NT2/D1 (cell line): ENCODE measurements around the gene RDH5.

Source experiments
- SUZ12 ChIP-seq: IDR thresholded peaks from 2 replicates; pipeline ENCODE4 v1.6.1; 2011; ENCODE audit not compliant: insufficient read length, insufficient read depth; ENCODE audit errors: extremely low read depth
- YY1 ChIP-seq: IDR thresholded peaks from 2 replicates; pipeline ENCODE4 v1.6.1; 2011; ENCODE audit not compliant: insufficient read length, insufficient read depth
- ZNF274 ChIP-seq: IDR thresholded peaks from 2 replicates; pipeline ENCODE4 v1.6.1; 2011; ENCODE audit warnings: mild to moderate bottlenecking, low read depth, low read length

- no peak for TF ChIP-seq YY1
- TF ChIP-seq SUZ12 = no peak
- TF ChIP-seq ZNF274 = no peak
Measured at GRCh38 chr12:55700255-55701018, 19.8 kb upstream of the RDH5 start.
